PC-3 (cell line): Measurements from ENCODE around the gene THUMPD3.

ENCODE experiments used
- EZH2phosphoT487 ChIP-seq: fragments of 300-600 bp; sonication (generic); IDR thresholded peaks from 2 replicates; pipeline ENCODE4 v1.6.1; 2018; ENCODE audit warnings: mild to moderate bottlenecking, antibody characterized with exemption, low read length, borderline replicate concordance
- TF ChIP-seq, protein P1 (sequence below): fragments of 300-600 bp; sonication (generic); conservative IDR thresholded peaks from 2 replicates; pipeline ENCODE4 v1.5.1; 2017; ENCODE audit warnings: antibody characterized with exemption, low read depth, mild to moderate bottlenecking, low read length

DNA sequence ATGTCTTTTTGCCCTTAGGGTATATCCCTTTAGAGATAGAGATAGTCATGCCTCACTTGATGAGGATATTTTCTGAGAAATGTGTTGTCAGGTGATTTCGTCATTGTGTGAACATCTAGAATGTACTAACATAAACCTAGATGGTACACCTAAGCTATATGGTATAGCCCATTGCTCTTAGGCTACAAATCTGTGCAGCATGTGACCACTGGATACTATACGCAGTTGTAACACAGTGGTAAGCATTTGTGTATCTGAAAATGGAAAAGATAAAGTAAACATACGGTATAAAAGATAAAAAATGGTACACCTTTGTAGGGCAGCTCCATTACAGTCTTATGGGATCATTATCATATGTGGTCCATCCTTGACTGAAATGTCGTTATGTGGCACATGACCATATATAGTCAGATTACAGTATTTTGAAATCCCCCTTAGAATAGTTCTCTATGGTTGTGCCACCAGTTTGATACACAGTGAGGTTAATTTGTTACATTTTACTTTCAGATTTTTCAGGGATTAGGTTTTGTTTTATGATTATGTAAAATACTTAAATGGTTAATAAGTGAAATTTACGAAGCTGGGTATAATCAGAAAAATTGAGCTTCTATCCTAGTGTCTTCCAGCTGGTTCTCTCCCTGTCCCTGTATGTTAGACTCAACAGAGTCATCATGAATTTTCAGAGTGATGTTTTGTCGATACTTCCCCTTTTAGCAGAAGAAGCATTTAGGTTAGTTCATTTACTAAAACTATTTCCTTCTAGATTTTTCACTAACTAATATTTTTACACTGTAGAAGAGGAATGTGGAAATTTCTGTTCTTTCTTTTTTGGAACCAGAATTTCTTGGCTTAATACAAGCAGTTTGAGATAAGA, 47.4 kb downstream of the THUMPD3 start:
- TF ChIP-seq, protein P1, sequence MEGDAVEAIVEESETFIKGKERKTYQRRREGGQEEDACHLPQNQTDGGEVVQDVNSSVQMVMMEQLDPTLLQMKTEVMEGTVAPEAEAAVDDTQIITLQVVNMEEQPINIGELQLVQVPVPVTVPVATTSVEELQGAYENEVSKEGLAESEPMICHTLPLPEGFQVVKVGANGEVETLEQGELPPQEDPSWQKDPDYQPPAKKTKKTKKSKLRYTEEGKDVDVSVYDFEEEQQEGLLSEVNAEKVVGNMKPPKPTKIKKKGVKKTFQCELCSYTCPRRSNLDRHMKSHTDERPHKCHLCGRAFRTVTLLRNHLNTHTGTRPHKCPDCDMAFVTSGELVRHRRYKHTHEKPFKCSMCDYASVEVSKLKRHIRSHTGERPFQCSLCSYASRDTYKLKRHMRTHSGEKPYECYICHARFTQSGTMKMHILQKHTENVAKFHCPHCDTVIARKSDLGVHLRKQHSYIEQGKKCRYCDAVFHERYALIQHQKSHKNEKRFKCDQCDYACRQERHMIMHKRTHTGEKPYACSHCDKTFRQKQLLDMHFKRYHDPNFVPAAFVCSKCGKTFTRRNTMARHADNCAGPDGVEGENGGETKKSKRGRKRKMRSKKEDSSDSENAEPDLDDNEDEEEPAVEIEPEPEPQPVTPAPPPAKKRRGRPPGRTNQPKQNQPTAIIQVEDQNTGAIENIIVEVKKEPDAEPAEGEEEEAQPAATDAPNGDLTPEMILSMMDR = no peak
- no peak for TF ChIP-seq EZH2phosphoT487
